GM23338 (cell line): ENCODE data around the gene ESRP2. TPM values are rescaled to one million over a fixed set of nuclear protein-coding genes. Genes with fewer than 3 reads are reported as not detected.

ENCODE experiments used
- ATAC-seq: fragments of 200-7000 bp; cut with Tn5 transposase; 3 replicates; pipeline ENCODE4 v1.9.1; 2020
- DNase-seq: peaks from one replicate; pipeline ENCODE4 v3.0.0-alpha.2; 2015; ENCODE audit warnings: low spot score
- H2AFZ ChIP-seq: fragments of 200-600 bp; sonication (generic); 2 replicates; pipeline ENCODE4 v1.8.0; 2016; ENCODE audit warnings: antibody characterized with exemption, mild to moderate bottlenecking, moderate library complexity
- H3F3A ChIP-seq: fragments of 200-600 bp; sonication (generic); replicated peaks from 2 replicates; pipeline ENCODE4 v1.8.0; 2017; ENCODE audit warnings: antibody characterized with exemption, mixed run types, low read depth
- H3K27ac ChIP-seq: fragments of 200-600 bp; sonication (generic); 2 replicates; pipeline ENCODE4 v1.6.1; 2016; ENCODE audit warnings: low read depth
- H3K27me3 ChIP-seq: fragments of 200-600 bp; sonication (generic); 2 replicates; pipeline ENCODE4 v1.8.0; 2016; ENCODE audit warnings: mild to moderate bottlenecking, mixed run types, moderate library complexity; ENCODE audit not compliant: insufficient read depth
- H3K36me3 ChIP-seq: fragments of 200-600 bp; sonication (generic); 2 replicates; pipeline ENCODE4 v1.8.0; 2016; ENCODE audit warnings: mild to moderate bottlenecking; ENCODE audit not compliant: insufficient read depth
- H3K4me1 ChIP-seq: fragments of 200-600 bp; sonication (generic); 2 replicates; pipeline ENCODE4 v1.8.0; 2016; ENCODE audit warnings: mild to moderate bottlenecking, moderate library complexity; ENCODE audit not compliant: insufficient read depth
- H3K4me2 ChIP-seq: fragments of 200-600 bp; sonication (generic); 2 replicates; pipeline ENCODE4 v1.7.1; 2017; ENCODE audit warnings: mixed run types
- H3K4me3 ChIP-seq: fragments of 200-600 bp; sonication (generic); 2 replicates; pipeline ENCODE4 v1.6.1; 2016; ENCODE audit warnings: mixed run types
- H3K79me2 ChIP-seq: fragments of 200-600 bp; sonication (generic); replicated peaks from 2 replicates; pipeline ENCODE4 v1.8.0; 2017; ENCODE audit warnings: mild to moderate bottlenecking; ENCODE audit not compliant: insufficient read depth
- H3K9me2 ChIP-seq: fragments of 200-600 bp; sonication (generic); 2 replicates; pipeline ENCODE4 v1.8.0; 2017; ENCODE audit not compliant: insufficient read depth
- H4K20me1 ChIP-seq: fragments of 200-600 bp; sonication (generic); replicated peaks from 2 replicates; pipeline ENCODE4 v1.8.0; 2017; ENCODE audit warnings: mild to moderate bottlenecking; ENCODE audit not compliant: insufficient read depth
- H3K27ac Mint-ChIP-seq: 2 replicates; pipeline ENCODE4 v1.8.0; 2020; ENCODE audit warnings: inconsistent platforms, mild to moderate bottlenecking, moderate library complexity, mixed read lengths
- H3K27me3 Mint-ChIP-seq: 3 replicates; pipeline ENCODE4 v1.8.0; 2022; ENCODE audit warnings: low read depth, mild to moderate bottlenecking, moderate library complexity, mixed read lengths, inconsistent platforms; ENCODE audit not compliant: insufficient read depth, poor library complexity
- H3K36me3 Mint-ChIP-seq: 3 replicates; pipeline ENCODE4 v1.8.0; 2021; ENCODE audit warnings: low read depth, mild to moderate bottlenecking, inconsistent platforms, moderate library complexity, mixed read lengths
- H3K4me1 Mint-ChIP-seq: 3 replicates; pipeline ENCODE4 v1.8.0; 2020; ENCODE audit warnings: mild to moderate bottlenecking, inconsistent platforms, mixed read lengths
- H3K4me3 Mint-ChIP-seq: 3 replicates; pipeline ENCODE4 v1.8.0; 2021; ENCODE audit warnings: moderate library complexity, mild to moderate bottlenecking, inconsistent platforms, mixed read lengths
- H3K9me3 Mint-ChIP-seq: 3 replicates; pipeline ENCODE4 v1.8.0; 2020; ENCODE audit warnings: moderate library complexity, mild to moderate bottlenecking, inconsistent platforms, mixed read lengths
- CREB1 ChIP-seq: fragments of 250-450 bp; sonication (Bioruptor Pico); IDR thresholded peaks from 2 replicates; pipeline ENCODE4 v1.5.0; 2020; ENCODE audit warnings: low read depth, mild to moderate bottlenecking, moderate library complexity
- CTCF ChIP-seq, 2 experiments: fragments of 200-600 bp in 1 of 2; sonication (generic) in 1 of 2; conservative IDR thresholded peaks; 2 replicates each; pipeline versions ENCODE4 v1.5.1 to v1.6.1; 2016 to 2017; ENCODE audit warnings: antibody characterized with exemption in 2 of 2, low read depth in 2 of 2, mild to moderate bottlenecking in 2 of 2, moderate library complexity in 1 of 2
- ETS1 ChIP-seq: IDR thresholded peaks from 2 replicates; pipeline ENCODE4 v1.6.1; 2016; ENCODE audit warnings: antibody characterized with exemption
- EZH2phosphoT487 ChIP-seq: fragments of 200-600 bp; sonication (generic); IDR thresholded peaks from one replicate; pipeline ENCODE4 v1.8.1; 2018; ENCODE audit warnings: antibody characterized with exemption; ENCODE audit not compliant: unreplicated experiment
- JUNB ChIP-seq: IDR thresholded peaks from one replicate; pipeline ENCODE4 v1.6.1; 2016; ENCODE audit warnings: antibody characterized with exemption; ENCODE audit not compliant: unreplicated experiment
- NANOG ChIP-seq: IDR thresholded peaks from 2 replicates; pipeline ENCODE4 v1.6.1; 2016; ENCODE audit warnings: antibody characterized with exemption, borderline replicate concordance
- POLR2AphosphoS5 ChIP-seq: IDR thresholded peaks from 2 replicates; pipeline ENCODE4 v1.6.1; 2016; ENCODE audit warnings: antibody characterized with exemption, low read depth
- REST ChIP-seq: IDR thresholded peaks from one replicate; pipeline ENCODE4 v1.6.1; 2018; ENCODE audit warnings: antibody characterized with exemption; ENCODE audit not compliant: unreplicated experiment
- STAT1 ChIP-seq: IDR thresholded peaks from one replicate; pipeline ENCODE4 v1.6.1; 2016; ENCODE audit warnings: antibody characterized with exemption; ENCODE audit not compliant: unreplicated experiment
- ZNF114 ChIP-seq: fragments of 250-450 bp; sonication (Bioruptor Pico); IDR thresholded peaks from 2 replicates; pipeline ENCODE4 v1.5.0; 2020; ENCODE audit warnings: mild to moderate bottlenecking, moderate library complexity
- ZNF331 ChIP-seq: fragments of 250-450 bp; sonication (Bioruptor Pico); IDR thresholded peaks from 2 replicates; pipeline ENCODE4 v1.5.0; 2020; ENCODE audit warnings: low read depth, mild to moderate bottlenecking, moderate library complexity
- polyA plus RNA-seq: library from polyadenylated mRNA; unstranded; fragments of >200 nt; fragmentation: Nextera tagmentation; extraction: Ambion mirVana; gene quantifications from 2 replicates; pipeline ENCODE4 v1.2.1, GENCODE V29; 2016
- total RNA-seq: library from RNA; depleted of rRNA; stranded (reverse); fragments of >200 nt; shearing (Covaris generic); gene quantifications from 2 replicates; pipeline ENCODE4 v1.2.3, GENCODE V29; 2014

Gene ESRP2
- total and polyA plus RNA-seq, 2 experiments from 2014 or later: 16.2 to 44.0 TPM

- Histone ChIP-seq H3K27me3 (peaks cover 2% of the 10 kb centered on the region; the same call in 1 of the 2 replicates), H3F3A (no peaks in the 10 kb centered on the region), H4K20me1 (no peaks in the 10 kb centered on the region), H2AFZ (no peak overlapping the region), H3K27ac (no peak overlapping the region), H3K4me2 (no peak overlapping the region), H3K79me2 (no peaks in the 10 kb centered on the region), H3K4me3 (no peak overlapping the region), H3K4me1 (no peaks in the 10 kb centered on the region; the same call in 1 of the 2 replicates), H3K36me3 (no peaks in the 10 kb centered on the region), H3K9me2 (no peaks in the 10 kb centered on the region)
- 0 out of 3 replicates have a peak, but pooled peaks cover 4% of the 10 kb centered on the region for H3K4me1 Mint-ChIP-seq
- H3K27ac Mint-ChIP-seq: no peak overlapping the region; the same call in 1 of the 2 replicates
- ATAC-seq: no peak
- H3K27me3 Mint-ChIP-seq: peaks cover 16% of the 10 kb centered on the region
- no peak for DNase-seq
- TF ChIP-seq JUNB: no peak
- no peak overlapping the region for H3K4me3 Mint-ChIP-seq
- peaks cover 2% of the 10 kb centered on the region; the same call in 1 of the 3 replicates for H3K36me3 Mint-ChIP-seq
- H3K9me3 Mint-ChIP-seq: no peaks in the 10 kb centered on the region
Observed at GRCh38 chr16:68249371-68249770, 13.4 kb upstream of the ESRP2 start.

- ATAC-seq (no peak), DNase-seq (no peak)
- peaks cover 2% of the 10 kb centered on the region; the same call in 1 of the 3 replicates for H3K36me3 Mint-ChIP-seq
- H3K4me1 ChIP-seq: no peaks in the 10 kb centered on the region; the same call in 1 of the 2 replicates
- no peak overlapping the region for H3K27ac ChIP-seq
- no peaks in the 10 kb centered on the region for H3K9me2 ChIP-seq
- H3K36me3 ChIP-seq: no peaks in the 10 kb centered on the region
- H3K9me3 Mint-ChIP-seq: no peaks in the 10 kb centered on the region
- H3K4me2 ChIP-seq: no peak overlapping the region
- H3K27me3 ChIP-seq: peaks cover 9% of the 10 kb centered on the region; the same call in 1 of the 2 replicates
- no peak overlapping the region for H2AFZ ChIP-seq
- H3K4me3 ChIP-seq: no peak overlapping the region
- no peak overlapping the region for H3K27ac Mint-ChIP-seq
- no peaks in the 10 kb centered on the region for H4K20me1 ChIP-seq
- peaks cover 27% of the 10 kb centered on the region for H3K27me3 Mint-ChIP-seq
- no peaks in the 10 kb centered on the region for H3F3A ChIP-seq
- no peaks in the 10 kb centered on the region for H3K79me2 ChIP-seq
- 0 out of 3 replicates have a peak, but pooled peaks cover 4% of the 10 kb centered on the region for H3K4me1 Mint-ChIP-seq
- H3K4me3 Mint-ChIP-seq: no peak overlapping the region
- TF ChIP-seq STAT1 (no peak), REST (no peak), ETS1 (no peak), CTCF (conservative IDR thresholded peaks at IDR 0.05; ENCODE audit: low read depth in 2 of 2) (no peak), JUNB (no peak), NANOG (no peak), EZH2phosphoT487 (no peak), ZNF331 (CRISPR knock-in tag) (no peak), ZNF114 (CRISPR knock-in tag) (no peak), POLR2AphosphoS5 (no peak), CREB1 (no peak)
Observed at GRCh38 chr16:68247932-68248331, 12.0 kb upstream of the ESRP2 start.
